ENCODE data around the gene ZBTB46.

Gene ZBTB46

GRCh38 chr20:63833776-63834490, 2.9 kb upstream of the ZBTB46 start:
- Histone ChIP-seq H3F3A (ENCODE audit: insufficient read depth) (no peaks in the 10 kb centered on the region), H3K4me3 (ENCODE audit: insufficient read depth, low read length, poor library complexity, severe bottlenecking) (no peak overlapping the region), H3K27me3 (ENCODE audit: low read length) (no peaks in the 10 kb centered on the region), H4K20me1 (ENCODE audit: low read depth, low read length) (no peaks in the 10 kb centered on the region), H3K27ac (ENCODE audit: low read depth, low read length) (no peak overlapping the region), H2AFZ (ENCODE audit: low read depth, low read length, severe bottlenecking) (no peak overlapping the region), H3K36me3 (ENCODE audit: low read length) (no peaks in the 10 kb centered on the region), H3K9me2 (replicated peaks; ENCODE audit: insufficient read depth, low read length) (no peaks in the 10 kb centered on the region), H3K9me3 (ENCODE audit: insufficient read depth, low read length) (no peaks in the 10 kb centered on the region), H3K9ac (ENCODE audit: low read length) (no peak overlapping the region), H3K79me2 (ENCODE audit: insufficient read depth, low read length) (no peaks in the 10 kb centered on the region), H3K4me2 (ENCODE audit: low read depth, low read length, poor library complexity, severe bottlenecking) (no peak overlapping the region)
- TF ChIP-seq EZH2phosphoT487 (conservative IDR thresholded peaks at IDR 0.05; ENCODE audit: low read length), result no peak
- no peak for TF ChIP-seq CTCF (IDR thresholded peaks at IDR 0.05; ENCODE audit: insufficient read depth, low read length, poor library complexity, severe bottlenecking)

GRCh38 chr20:63831993-63832686, 1.1 kb upstream of the ZBTB46 start:
- no peaks in the 10 kb centered on the region for H3K36me3 ChIP-seq (ENCODE audit: low read length)
- TF ChIP-seq EZH2phosphoT487 (conservative IDR thresholded peaks at IDR 0.05; ENCODE audit: low read length) (no peak), CTCF (IDR thresholded peaks at IDR 0.05; ENCODE audit: insufficient read depth, low read length, poor library complexity, severe bottlenecking) (no peak)
- H3K79me2 ChIP-seq (ENCODE audit: insufficient read depth, low read length), result no peaks in the 10 kb centered on the region
- H3K27me3 ChIP-seq (ENCODE audit: low read length), result no peaks in the 10 kb centered on the region
- H3K9ac ChIP-seq (ENCODE audit: low read length), result no peak overlapping the region
- H4K20me1 ChIP-seq (ENCODE audit: low read depth, low read length), result no peaks in the 10 kb centered on the region
- no peak overlapping the region for H2AFZ ChIP-seq (ENCODE audit: low read depth, low read length, severe bottlenecking)
- no peaks in the 10 kb centered on the region for H3K9me3 ChIP-seq (ENCODE audit: insufficient read depth, low read length)
- no peak overlapping the region for H3K4me2 ChIP-seq (ENCODE audit: low read depth, low read length, poor library complexity, severe bottlenecking)
- H3K4me3 ChIP-seq (ENCODE audit: insufficient read depth, low read length, poor library complexity, severe bottlenecking), result no peak overlapping the region
- no peaks in the 10 kb centered on the region for H3F3A ChIP-seq (ENCODE audit: insufficient read depth)
- H3K27ac ChIP-seq (ENCODE audit: low read depth, low read length), result no peak overlapping the region
- no peaks in the 10 kb centered on the region for H3K9me2 ChIP-seq (replicated peaks; ENCODE audit: insufficient read depth, low read length)

- Histone ChIP-seq H2AFZ (ENCODE audit: low read depth, low read length, severe bottlenecking) (no peak overlapping the region), H3K79me2 (ENCODE audit: insufficient read depth, low read length) (no peaks in the 10 kb centered on the region), H3K36me3 (ENCODE audit: low read length) (no peaks in the 10 kb centered on the region), H3K4me3 (ENCODE audit: insufficient read depth, low read length, poor library complexity, severe bottlenecking) (no peak overlapping the region), H3K4me2 (ENCODE audit: low read depth, low read length, poor library complexity, severe bottlenecking) (no peak overlapping the region), H3K27me3 (ENCODE audit: low read length) (no peaks in the 10 kb centered on the region), H3K27ac (ENCODE audit: low read depth, low read length) (no peak overlapping the region), H3F3A (ENCODE audit: insufficient read depth) (no peaks in the 10 kb centered on the region), H3K9me2 (replicated peaks; ENCODE audit: insufficient read depth, low read length) (no peaks in the 10 kb centered on the region), H3K9ac (ENCODE audit: low read length) (no peak overlapping the region), H3K9me3 (ENCODE audit: insufficient read depth, low read length) (no peaks in the 10 kb centered on the region), H4K20me1 (ENCODE audit: low read depth, low read length) (no peaks in the 10 kb centered on the region)
- TF ChIP-seq EZH2phosphoT487 (conservative IDR thresholded peaks at IDR 0.05; ENCODE audit: low read length) (no peak), CTCF (IDR thresholded peaks at IDR 0.05; ENCODE audit: insufficient read depth, low read length, poor library complexity, severe bottlenecking) (no peak)
Measured at GRCh38 chr20:63831646-63831992, 555 bp upstream of the ZBTB46 start.

Measured in SU-DHL-6 (cell line).